Ishikawa (cell line): ENCODE results near the gene PDAP1.
A peak's percentile ranks its signal among the peaks of the same experiment; 100 is the strongest.

Experiments used
- CEBPB ChIP-seq: IDR thresholded peaks from 2 replicates; pipeline ENCODE4 v1.6.1; 2012
- CREB1 ChIP-seq: IDR thresholded peaks from 2 replicates; pipeline ENCODE4 v1.6.1; 2012; ENCODE audit warnings: low read depth
- EGR1 ChIP-seq: IDR thresholded peaks from 2 replicates; pipeline ENCODE4 v1.6.1; 2012
- EP300 ChIP-seq: IDR thresholded peaks from 2 replicates; pipeline ENCODE4 v1.6.1; 2012; ENCODE audit warnings: borderline replicate concordance
- FOXM1 ChIP-seq: IDR thresholded peaks from 2 replicates; pipeline ENCODE4 v1.6.1; 2012; ENCODE audit warnings: low read depth, borderline replicate concordance
- MAX ChIP-seq: IDR thresholded peaks from 2 replicates; pipeline ENCODE4 v1.6.1; 2012
- NFIC ChIP-seq: IDR thresholded peaks from 2 replicates; pipeline ENCODE4 v1.6.1; 2012
- RAD21 ChIP-seq: IDR thresholded peaks from 2 replicates; pipeline ENCODE4 v1.6.1; 2012; ENCODE audit warnings: low read depth
- REST ChIP-seq: IDR thresholded peaks from 2 replicates; pipeline ENCODE4 v1.6.1; 2012; ENCODE audit warnings: low read depth, mild to moderate bottlenecking
- TAF1 ChIP-seq: IDR thresholded peaks from 2 replicates; pipeline ENCODE4 v1.6.1; 2012; ENCODE audit warnings: low read depth, mild to moderate bottlenecking
- TCF12 ChIP-seq: IDR thresholded peaks from 2 replicates; pipeline ENCODE4 v1.6.1; 2012; ENCODE audit warnings: low read depth
- TEAD4 ChIP-seq: IDR thresholded peaks from 2 replicates; pipeline ENCODE4 v1.6.1; 2012
- USF1 ChIP-seq: IDR thresholded peaks from 2 replicates; pipeline ENCODE4 v1.6.1; 2012
- YY1 ChIP-seq: IDR thresholded peaks from 2 replicates; pipeline ENCODE4 v1.6.1; 2012; ENCODE audit warnings: low read depth
- ZBTB7A ChIP-seq: IDR thresholded peaks from 2 replicates; pipeline ENCODE4 v1.6.1; 2012; ENCODE audit warnings: low read depth

The PDAP1 gene

GRCh38 chr7:99386584-99387238 is 21.7 kb downstream of the PDAP1 start:
- no peak for TF ChIP-seq USF1
- TF ChIP-seq RAD21: peak; percentile 55

GRCh38 chr7:99385564-99385963 is 22.8 kb downstream of the PDAP1 start:
- TF ChIP-seq YY1: no peak

GRCh38 chr7:99384523-99384922 is 23.9 kb downstream of the PDAP1 start:
- TF ChIP-seq TCF12 (no peak), EP300 (no peak), TEAD4 (no peak), USF1 (no peak), ZBTB7A (no peak), EGR1 (no peak), CEBPB (no peak)

- TF ChIP-seq YY1 (no peak), REST (no peak), CEBPB (no peak), EP300 (no peak)
Observed at GRCh38 chr7:99383791-99384370, 24.5 kb downstream of the PDAP1 start.

GRCh38 chr7:99383203-99383602 is 25.2 kb downstream of the PDAP1 start:
- no peak for TF ChIP-seq CEBPB
- TF ChIP-seq ZBTB7A: no peak
- no peak for TF ChIP-seq USF1
- TF ChIP-seq EGR1: no peak
- TF ChIP-seq TCF12: no peak
- TF ChIP-seq YY1: no peak
- TF ChIP-seq CREB1: no peak
- no peak for TF ChIP-seq FOXM1
- TF ChIP-seq NFIC: no peak
- no peak for TF ChIP-seq REST
- TF ChIP-seq TAF1: no peak
- no peak for TF ChIP-seq TEAD4
- TF ChIP-seq EP300: no peak
- TF ChIP-seq RAD21: no peak
- no peak for TF ChIP-seq MAX

- TF ChIP-seq YY1 (no peak), REST (no peak), CEBPB (no peak), USF1 (no peak), EGR1 (no peak), NFIC (no peak), MAX (no peak), TEAD4 (no peak), EP300 (no peak), RAD21 (no peak), FOXM1 (no peak)
Observed at GRCh38 chr7:99381664-99382075, 26.7 kb downstream of the PDAP1 start.
